HepG2 (cell line): ENCODE data around the gene TRIP6. TPM values are rescaled to one million over a fixed set of nuclear protein-coding genes. Genes with fewer than 3 reads are reported as not detected.

Experiments
- ATAC-seq: fragments of 200-7000 bp; cut with Tn5 transposase; 3 replicates; pipeline ENCODE4 v1.9.1; 2020; ENCODE audit warnings: mild to moderate bottlenecking, moderate library complexity
- BruUV-seq: library from RNA; stranded (reverse); fragments of 400-500 nt; replicated peaks from 2 replicates; lab custom pipeline; 2021; lab: Mats Ljungman, UMichigan
- CTCF ChIA-PET: fragments of 300-600 bp; formaldehyde crosslinking; extraction: SDS; loops from one replicate; lab custom pipeline; 2021; ENCODE audit warnings: low total read pairs, inconsistent platforms, low intra/inter-chr PET ratio; lab: Yijun Ruan, JAX
- POLR2A ChIA-PET: fragments of 350-600 bp; sonication (Branson Sonifier 250); formaldehyde crosslinking; loops from one replicate; lab custom pipeline; 2020; ENCODE audit warnings: antibody characterized with exemption, inconsistent platforms; lab: Yijun Ruan, JAX
- DNase-seq: peaks from one replicate; pipeline ENCODE4 v3.0.0-alpha.2; 2015; ENCODE audit warnings: low spot score
- FAIRE-seq: peaks from 3 replicates; lab custom pipeline; 2011; peaks lifted over from hg19 to GRCh38; lab: Jason Lieb, UNC
- H2AFZ ChIP-seq: one replicate; pipeline ENCODE4 v1.6.1; 2011; ENCODE audit warnings: low read length, inconsistent platforms
- H3K27ac ChIP-seq: fragments of 300-600 bp; 3 replicates; pipeline ENCODE4 v1.8.0; 2011; ENCODE audit warnings: mixed run types, mild to moderate bottlenecking, mixed read lengths, low read length, inconsistent platforms; ENCODE audit not compliant: insufficient read depth; ENCODE audit errors: extremely low read length
- H3K27me3 ChIP-seq, 2 experiments: fragments of 200-600 bp in 1 of 2; 2 replicates in 1 of 2; 3 replicates in 1 of 2; pipeline versions ENCODE4 v1.6.0 to v1.8.0; 2011; ENCODE audit warnings: low read length in 2 of 2, mild to moderate bottlenecking in 2 of 2, moderate library complexity in 2 of 2, inconsistent platforms in 1 of 2; ENCODE audit not compliant: insufficient read depth in 2 of 2, control insufficient read depth in 1 of 2
- H3K36me3 ChIP-seq, 2 experiments: fragments of 200-600 bp in 1 of 2; replicated peaks in 1 of 2; 2 replicates in 1 of 2; 3 replicates in 1 of 2; pipeline versions ENCODE4 v1.5.1 to v1.8.0; 2011; ENCODE audit warnings: low read length in 2 of 2, inconsistent platforms in 1 of 2; ENCODE audit not compliant: insufficient read depth in 2 of 2, control insufficient read depth in 1 of 2
- H3K4me1 ChIP-seq: 2 replicates; pipeline ENCODE4 v1.5.1; 2012; ENCODE audit warnings: low read length, inconsistent platforms; ENCODE audit not compliant: insufficient read depth
- H3K4me2 ChIP-seq: 2 replicates; pipeline ENCODE4 v1.6.0; 2011; ENCODE audit warnings: low read depth, low read length, inconsistent platforms
- H3K4me3 ChIP-seq, 3 experiments: fragments of 200-600 bp in 1 of 3; sonication (generic), shearing (Covaris generic) in 1 of 3; replicated peaks in 1 of 3; 2 replicates each; pipeline ENCODE4 v1.5.1; 2011 to 2016; ENCODE audit warnings: low read length in 3 of 3, inconsistent platforms in 2 of 3, low read depth in 2 of 3, mild to moderate bottlenecking in 2 of 3, control low read depth in 1 of 3, mixed read lengths in 1 of 3; ENCODE audit not compliant: insufficient read depth in 1 of 3
- H3K79me2 ChIP-seq: one replicate; pipeline ENCODE4 v1.6.1; 2011; ENCODE audit warnings: low read length, inconsistent platforms; ENCODE audit not compliant: insufficient read depth
- H3K9ac ChIP-seq: 2 replicates; pipeline ENCODE4 v1.6.0; 2011; ENCODE audit warnings: mild to moderate bottlenecking, low read depth, low read length, inconsistent platforms; ENCODE audit not compliant: insufficient read depth
- H3K9me3 ChIP-seq: 2 replicates; pipeline ENCODE4 v1.5.1; 2012; ENCODE audit warnings: mild to moderate bottlenecking, low read length
- H4K20me1 ChIP-seq: 2 replicates; pipeline ENCODE4 v1.6.0; 2011; ENCODE audit warnings: inconsistent platforms, mild to moderate bottlenecking, low read length, moderate library complexity; ENCODE audit not compliant: insufficient read depth
- CREB1 ChIP-seq, 2 experiments: fragments of 450-650 bp in 1 of 2; IDR thresholded peaks; 2 replicates each; pipeline ENCODE4 v1.6.1; 2016 to 2017; ENCODE audit warnings: control low read depth in 1 of 2, mild to moderate bottlenecking in 1 of 2, missing compliant biosample characterization in 1 of 2, missing genetic modification characterization in 1 of 2
- GMEB2 ChIP-seq: IDR thresholded peaks from 2 replicates; pipeline ENCODE4 v1.6.1; 2016; ENCODE audit warnings: missing biosample characterization, missing genetic modification reagents, low read depth
- GZF1 ChIP-seq: sonication (generic); formaldehyde crosslinking; IDR thresholded peaks from 2 replicates; pipeline ENCODE4 v1.5.1; 2020; ENCODE audit warnings: mild to moderate bottlenecking, missing genetic modification reagents
- HNF1B ChIP-seq: sonication (generic); formaldehyde crosslinking; IDR thresholded peaks from 2 replicates; pipeline ENCODE4 v1.5.1; 2020; ENCODE audit warnings: mild to moderate bottlenecking, moderate library complexity, missing genetic modification reagents
- MTA3 ChIP-seq: sonication (generic); formaldehyde crosslinking; IDR thresholded peaks from 2 replicates; pipeline ENCODE4 v1.4.0; 2020; ENCODE audit warnings: missing genetic modification reagents
- MYNN ChIP-seq: sonication (generic); formaldehyde crosslinking; IDR thresholded peaks from 2 replicates; pipeline ENCODE4 v1.4.0; 2020; ENCODE audit warnings: mild to moderate bottlenecking, low read depth, missing genetic modification reagents
- NFE2 ChIP-seq: sonication (generic); formaldehyde crosslinking; IDR thresholded peaks from 2 replicates; pipeline ENCODE4 v1.4.0; 2020; ENCODE audit warnings: missing genetic modification reagents
- NFKB2 ChIP-seq: sonication (generic); formaldehyde crosslinking; IDR thresholded peaks from 2 replicates; pipeline ENCODE4 v1.4.0; 2020; ENCODE audit warnings: missing genetic modification reagents, borderline replicate concordance
- NFKBIZ ChIP-seq: IDR thresholded peaks from 2 replicates; pipeline ENCODE4 v1.6.1; 2018; ENCODE audit warnings: missing genetic modification reagents, missing compliant biosample characterization
- NR2F1 ChIP-seq, 2 experiments: fragments of 450-650 bp in 1 of 2; formaldehyde crosslinking in 1 of 2; IDR thresholded peaks; 2 replicates each; pipeline versions ENCODE4 v1.5.0 to v1.6.1; 2016 to 2020; ENCODE audit warnings: mild to moderate bottlenecking in 1 of 2, missing compliant biosample characterization in 1 of 2, missing genetic modification reagents in 1 of 2, moderate library complexity in 1 of 2
- PRDM4 ChIP-seq: sonication (generic); formaldehyde crosslinking; IDR thresholded peaks from 2 replicates; pipeline ENCODE4 v1.9.0; 2021; ENCODE audit warnings: missing genetic modification reagents, borderline replicate concordance
- TRIM22 ChIP-seq: fragments of 450-650 bp; IDR thresholded peaks from 2 replicates; pipeline ENCODE4 v1.6.1; 2017
- ZBTB42 ChIP-seq: sonication (generic); formaldehyde crosslinking; IDR thresholded peaks from 2 replicates; pipeline ENCODE4 v1.5.0; 2020; ENCODE audit warnings: mild to moderate bottlenecking, missing genetic modification reagents
- ZBTB43 ChIP-seq: sonication (generic); formaldehyde crosslinking; conservative IDR thresholded peaks from 2 replicates; pipeline ENCODE4 v1.4.0; 2020; ENCODE audit warnings: missing genetic modification reagents
- WGBS: methylation state at CpG from one replicate; pipeline ENCODE4 v1.1.6; 2017; ENCODE audit warnings: low lambda C conversion rate; 5-methylcytosine and 5-hydroxymethylcytosine counted together
- in situ Hi-C: cut with HindIII; loops from 2 replicates; pipeline ENCODE4 v1.10.0; 2017; ENCODE audit warnings: low pct_unique_long_range_greater_than_20kb; ENCODE audit not compliant: extremely low pct_ligation_motif_present
- intact Hi-C: fragments of 100-400 bp; cut with micrococcal nuclease; formaldehyde crosslinking; loops from one replicate; pipeline ENCODE4 v1.10.0; 2022; ENCODE audit not compliant: unreplicated experiment
- polyA plus RNA-seq, 8 experiments: library from polyadenylated mRNA; depleted of rRNA in 3 of 8; stranded (reverse) in 7 of 8; unstranded in 1 of 8; fragments of >200 nt; fragmentation: Illumina TruSeq in 4 of 8; extraction: Trizol in 4 of 8; gene quantifications; 2 replicates each; pipeline versions ENCODE4 v1.2.1 to v1.2.3, GENCODE V29; 2011 to 2016; ENCODE audit warnings: low read depth in 4 of 8, missing spikeins in 1 of 8, mixed read lengths in 1 of 8; ENCODE audit not compliant: insufficient read depth in 1 of 8
- total RNA-seq, 5 experiments: library from RNA; depleted of rRNA; stranded (reverse); fragments of >200 nt; fragmentation: Illumina TruSeq; extraction: Trizol; gene quantifications; 2 replicates each; pipeline ENCODE4 v1.2.3, GENCODE V29; 2016; ENCODE audit warnings: low read depth in 1 of 5

TRIP6 gene
- total and polyA plus RNA-seq, 2 of the 13 experiments (the other 11 are each of a cell fraction or from before 2014, with no cell fraction given) = 0.34 to 0.38 TPM

GRCh38 chr7:100875356-100875751 is 8.2 kb downstream of the TRIP6 start (continued):
- TF ChIP-seq NFE2 (CRISPR knock-in tag) (no peak), NFKB2 (no peak), NR2F1 (CRISPR knock-in tag; IDR thresholded peaks at IDR 0.05) (no peak), GMEB2 (no peak), MTA3 (CRISPR knock-in tag) (0 out of 2 replicates have a peak, but pooled peaks have one; percentile 42), TRIM22 (no peak), GZF1 (CRISPR knock-in tag) (0 out of 2 replicates have a peak, but pooled peaks have one; percentile 2), CREB1 (IDR thresholded peaks at IDR 0.05) (peak; percentile 55), CREB1 (CRISPR knock-in tag; IDR thresholded peaks at IDR 0.05) (no peak)

GRCh38 chr7:100878013-100878412 is 10.8 kb downstream of the TRIP6 start:
- Histone ChIP-seq H4K20me1 (peaks cover 23% of the 10 kb centered on the region), H3K4me2 (no peak overlapping the region), H3K4me1 (peaks cover 45% of the 10 kb centered on the region), H3K9ac (no peak overlapping the region), H3K27ac (no peak overlapping the region), H3K27me3 (peaks cover 0 to 2% of the 10 kb centered on the region in 2 experiments; a peak in 1 of 5 replicates), H3K4me3 (no peak overlapping the region), H3K79me2 (peaks cover 55% of the 10 kb centered on the region), H3K9me3 (no peaks in the 10 kb centered on the region), H3K36me3 (peaks cover 14 to 53% of the 10 kb centered on the region in 2 experiments), H2AFZ (no peak overlapping the region)
- POLR2A ChIA-PET = interaction anchor here (2.9 kb wide), 1 partner anchor 11 kb away, joined by 13 read pairs; the partner anchor contains the start of gene UFSP1
- FAIRE-seq = no peak
- WGBS = 81% methylated on average over 7 of the region's 7 CpGs
- no peak for ATAC-seq
- intact Hi-C loops = no loop called here
- BruUV-seq = no TSS peak
- DNase-seq = no peak
- CTCF ChIA-PET = no interaction called here
- in situ Hi-C loops = loop anchor here (25.0 kb wide), 1 partner anchor 409 kb away; no protein-coding TSS in a partner anchor
- TF ChIP-seq NFKBIZ (CRISPR knock-in tag) (no peak), NFKB2 (no peak), PRDM4 (no peak), MYNN (CRISPR knock-in tag) (no peak), ZBTB43 (CRISPR knock-in tag) (no peak), ZBTB42 (no peak), HNF1B (CRISPR knock-in tag) (no peak)
